HEK293 (cell line): ENCODE results near the gene SMARCD3.

Experiments used
- CTCF ChIA-PET: fragments of 350-600 bp; formaldehyde crosslinking; extraction: SDS; loops from one replicate; lab custom pipeline; 2021; ENCODE audit warnings: antibody characterized with exemption; lab: Yijun Ruan, JAX
- POLR2A ChIA-PET: fragments of 300-600 bp; formaldehyde crosslinking; extraction: SDS; loops from one replicate; lab custom pipeline; 2020; ENCODE audit warnings: antibody characterized with exemption, inconsistent platforms; lab: Yijun Ruan, JAX
- H3K27ac ChIP-seq: fragments of 200-500 bp; sonication (Bioruptor generic); 2 replicates; pipeline ENCODE4 v1.5.1; 2014; ENCODE audit warnings: low read depth, low read length, control low read depth, inconsistent platforms; ENCODE audit errors: extremely low read depth
- H3K36me3 ChIP-seq, 2 experiments: fragments of 200-500 bp in 1 of 2; sonication (Bioruptor generic) in 1 of 2; 1 replicate in 1 of 2; 2 replicates in 1 of 2; pipeline ENCODE4 v1.5.1; 2014 to 2017; ENCODE audit warnings: inconsistent platforms in 2 of 2, low read length in 2 of 2; ENCODE audit not compliant: control insufficient read depth in 2 of 2, insufficient read depth in 1 of 2
- H3K4me1 ChIP-seq: fragments of 200-500 bp; sonication (Bioruptor generic); 2 replicates; pipeline ENCODE4 v1.5.1; 2014; ENCODE audit warnings: mild to moderate bottlenecking, low read length, inconsistent platforms; ENCODE audit not compliant: control insufficient read depth, insufficient read depth
- H3K4me3 ChIP-seq: 2 replicates; pipeline ENCODE4 v1.5.1; 2011; ENCODE audit warnings: low read depth, mild to moderate bottlenecking, control low read depth, low read length, moderate library complexity
- H3K9me3 ChIP-seq: fragments of 200-500 bp; sonication (Bioruptor generic); 2 replicates; pipeline ENCODE4 v1.5.1; 2014; ENCODE audit warnings: low read depth, low read length, inconsistent platforms; ENCODE audit not compliant: control insufficient read depth, insufficient read depth
- ELK4 ChIP-seq: IDR thresholded peaks from 2 replicates; pipeline ENCODE4 v1.6.1; 2011; ENCODE audit warnings: mild to moderate bottlenecking, low read depth, low read length, borderline replicate concordance
- GLIS1 ChIP-seq: fragments of 450-650 bp; formaldehyde crosslinking; IDR thresholded peaks from 2 replicates; pipeline ENCODE4 v1.5.1; 2016; ENCODE audit warnings: missing biosample characterization, missing genetic modification characterization
- KLF7 ChIP-seq: fragments of 450-650 bp; formaldehyde crosslinking; IDR thresholded peaks from 2 replicates; pipeline ENCODE4 v1.5.1; 2016; ENCODE audit warnings: missing biosample characterization, missing genetic modification characterization, borderline replicate concordance
- PRDM10 ChIP-seq: fragments of 450-650 bp; formaldehyde crosslinking; IDR thresholded peaks from 2 replicates; pipeline ENCODE4 v1.5.1; 2016; ENCODE audit warnings: missing biosample characterization, missing genetic modification characterization
- TSHZ1 ChIP-seq: fragments of 450-650 bp; formaldehyde crosslinking; IDR thresholded peaks from 2 replicates; pipeline ENCODE4 v1.5.1; 2016; ENCODE audit warnings: missing biosample characterization, missing genetic modification characterization, borderline replicate concordance
- ZBTB48 ChIP-seq: fragments of 450-650 bp; formaldehyde crosslinking; IDR thresholded peaks from 2 replicates; pipeline ENCODE4 v1.5.1; 2016; ENCODE audit warnings: missing biosample characterization, missing genetic modification characterization
- ZBTB6 ChIP-seq: fragments of 450-650 bp; formaldehyde crosslinking; IDR thresholded peaks from 2 replicates; pipeline ENCODE4 v1.5.1; 2017; ENCODE audit warnings: missing biosample characterization, missing genetic modification characterization
- ZFP69B ChIP-seq: fragments of 450-650 bp; formaldehyde crosslinking; IDR thresholded peaks from 2 replicates; pipeline ENCODE4 v1.5.1; 2016; ENCODE audit warnings: missing biosample characterization, missing genetic modification characterization
- ZNF138 ChIP-seq: fragments of 450-650 bp; formaldehyde crosslinking; IDR thresholded peaks from 2 replicates; pipeline ENCODE4 v1.5.1; 2016; ENCODE audit warnings: missing biosample characterization, missing genetic modification characterization, borderline replicate concordance
- ZNF341 ChIP-seq: fragments of 450-650 bp; formaldehyde crosslinking; IDR thresholded peaks from 2 replicates; pipeline ENCODE4; 2016; ENCODE audit warnings: low read depth, missing biosample characterization, missing genetic modification characterization
- ZNF366 ChIP-seq: fragments of 450-650 bp; formaldehyde crosslinking; conservative IDR thresholded peaks from 2 replicates; pipeline ENCODE4 v1.5.1; 2016; ENCODE audit warnings: missing biosample characterization, missing genetic modification characterization
- ZNF560 ChIP-seq: fragments of 450-650 bp; formaldehyde crosslinking; IDR thresholded peaks from 2 replicates; pipeline ENCODE4 v1.5.1; 2017; ENCODE audit warnings: missing biosample characterization, missing genetic modification characterization, borderline replicate concordance
- ZNF561 ChIP-seq: fragments of 450-650 bp; IDR thresholded peaks from 2 replicates; pipeline ENCODE4 v1.5.1; 2018; ENCODE audit warnings: missing biosample characterization, missing genetic modification characterization, borderline replicate concordance
- ZNF610 ChIP-seq: fragments of 450-650 bp; formaldehyde crosslinking; IDR thresholded peaks from 2 replicates; pipeline ENCODE4 v1.5.1; 2016; ENCODE audit warnings: missing biosample characterization, missing genetic modification characterization, borderline replicate concordance
- ZNF660 ChIP-seq: fragments of 450-650 bp; IDR thresholded peaks from 2 replicates; pipeline ENCODE4 v1.5.1; 2018; ENCODE audit warnings: missing biosample characterization, mild to moderate bottlenecking, missing genetic modification characterization
- ZNF785 ChIP-seq: fragments of 450-650 bp; formaldehyde crosslinking; IDR thresholded peaks from 2 replicates; pipeline ENCODE4 v1.5.1; 2016; ENCODE audit warnings: missing biosample characterization, missing genetic modification characterization

Gene SMARCD3

GRCh38 chr7:151254851-151255250 is 6.4 kb upstream of the SMARCD3 start:
- H3K9me3 ChIP-seq = no peaks in the 10 kb centered on the region
- POLR2A ChIA-PET = no interaction called here
- no peak overlapping the region for H3K4me3 ChIP-seq
- H3K27ac ChIP-seq = no peak overlapping the region
- H3K4me1 ChIP-seq = no peaks in the 10 kb centered on the region; the same call in 1 of the 2 replicates
- H3K36me3 ChIP-seq = no peaks in the 10 kb centered on the region
- TF ChIP-seq ZNF610 (tag by site-specific recombination) (no peak), GLIS1 (no peak), ZNF561 (no peak), ZNF660 (tag by site-specific recombination) (no peak), ZBTB48 (tag by site-specific recombination) (no peak), ZNF138 (tag by site-specific recombination) (no peak)
- CTCF ChIA-PET = interaction anchor here (0.6 kb wide), 1 partner anchor 89 kb away, joined by 3 read pairs; no protein-coding TSS in a partner anchor

- CTCF ChIA-PET = interaction anchor here (0.6 kb wide), 1 partner anchor 88 kb away, joined by 3 read pairs; no protein-coding TSS in a partner anchor
These were observed 5.8 kb upstream of the SMARCD3 start for GRCh38 chr7:151254316-151254715.

GRCh38 chr7:151252961-151253711 is 4.6 kb upstream of the SMARCD3 start:
- no peak overlapping the region for H3K27ac ChIP-seq
- CTCF ChIA-PET = interaction anchor here (0.6 to 1.1 kb wide), 2 partner anchors 9 to 378 kb away, joined by 4 to 6 read pairs; no protein-coding TSS in a partner anchor
- POLR2A ChIA-PET = interaction anchor here (0.7 to 1.3 kb wide), 2 partner anchors 24 to 26 kb away, joined by 3 to 7 read pairs; partner anchors contain the start of gene ABCF2
- H3K4me3 ChIP-seq = no peak overlapping the region
- no peaks in the 10 kb centered on the region for H3K36me3 ChIP-seq
- H3K4me1 ChIP-seq = peaks cover 3% of the 10 kb centered on the region; the same call in 1 of the 2 replicates
- no peaks in the 10 kb centered on the region for H3K9me3 ChIP-seq
- TF ChIP-seq ZNF366 (tag by site-specific recombination) = 0 out of 2 replicates have a peak, but pooled peaks have one; percentile 10
- no peak for TF ChIP-seq TSHZ1
- no peak for TF ChIP-seq ZNF560 (tag by site-specific recombination)
- peak; percentile 26; the same call in 1 of the 2 replicates for TF ChIP-seq ZNF341 (tag by site-specific recombination)
- no peak for TF ChIP-seq ELK4
- peak; percentile 91 for TF ChIP-seq PRDM10 (tag by site-specific recombination)
- TF ChIP-seq ZFP69B (tag by site-specific recombination) = no peak

More at GRCh38 chr7:151254316-151254715, 5.8 kb upstream of the SMARCD3 start:
- no peak overlapping the region for H3K4me3 ChIP-seq
- no peaks in the 10 kb centered on the region for H3K36me3 ChIP-seq
- POLR2A ChIA-PET = no interaction called here
- no peak for TF ChIP-seq ZNF785
- no peak for TF ChIP-seq ZBTB6 (tag by site-specific recombination)
- no peak for TF ChIP-seq KLF7
- H3K4me1 ChIP-seq = no peaks in the 10 kb centered on the region; the same call in 1 of the 2 replicates
- H3K27ac ChIP-seq = no peak overlapping the region
- no peaks in the 10 kb centered on the region for H3K9me3 ChIP-seq
